Astrocyte (in vitro differentiated cells and primary cell): ENCODE measurements around the gene SMTNL2.

Experiments
- EZH2 ChIP-seq: IDR thresholded peaks from 2 replicates; pipeline ENCODE4 v1.6.1; 2012; ENCODE audit warnings: mild to moderate bottlenecking, low read length, inconsistent platforms; ENCODE audit not compliant: insufficient read depth
- TF ChIP-seq, protein P1 (sequence below): IDR thresholded peaks from 2 replicates; pipeline ENCODE4 v1.5.1; 2011; ENCODE audit warnings: low read depth, mild to moderate bottlenecking, inconsistent platforms, low read length, moderate library complexity; ENCODE audit not compliant: insufficient read depth

GRCh38 chr17:4580291-4580690, 4.0 kb upstream of the SMTNL2 start:
- TF ChIP-seq, protein P1, sequence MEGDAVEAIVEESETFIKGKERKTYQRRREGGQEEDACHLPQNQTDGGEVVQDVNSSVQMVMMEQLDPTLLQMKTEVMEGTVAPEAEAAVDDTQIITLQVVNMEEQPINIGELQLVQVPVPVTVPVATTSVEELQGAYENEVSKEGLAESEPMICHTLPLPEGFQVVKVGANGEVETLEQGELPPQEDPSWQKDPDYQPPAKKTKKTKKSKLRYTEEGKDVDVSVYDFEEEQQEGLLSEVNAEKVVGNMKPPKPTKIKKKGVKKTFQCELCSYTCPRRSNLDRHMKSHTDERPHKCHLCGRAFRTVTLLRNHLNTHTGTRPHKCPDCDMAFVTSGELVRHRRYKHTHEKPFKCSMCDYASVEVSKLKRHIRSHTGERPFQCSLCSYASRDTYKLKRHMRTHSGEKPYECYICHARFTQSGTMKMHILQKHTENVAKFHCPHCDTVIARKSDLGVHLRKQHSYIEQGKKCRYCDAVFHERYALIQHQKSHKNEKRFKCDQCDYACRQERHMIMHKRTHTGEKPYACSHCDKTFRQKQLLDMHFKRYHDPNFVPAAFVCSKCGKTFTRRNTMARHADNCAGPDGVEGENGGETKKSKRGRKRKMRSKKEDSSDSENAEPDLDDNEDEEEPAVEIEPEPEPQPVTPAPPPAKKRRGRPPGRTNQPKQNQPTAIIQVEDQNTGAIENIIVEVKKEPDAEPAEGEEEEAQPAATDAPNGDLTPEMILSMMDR = no peak
- no peak for TF ChIP-seq EZH2
